ACHN (cell line): ENCODE measurements around the gene DENND6A.
A peak's percentile ranks its signal among the peaks of the same experiment; 100 is the strongest.
"Not testable (repeated sequence)": the region's sequence is repeated elsewhere in the genome, so short reads cannot be mapped to it uniquely, and the experiment has no call there.

Source experiments
- DNase-seq: peaks from one replicate; pipeline ENCODE4 v3.0.0-alpha.2; 2015
- in situ Hi-C: cut with HindIII; loops from 2 replicates; pipeline ENCODE4 v1.10.0; 2017; ENCODE audit warnings: low sequenced_read_pairs, low pct_ligation_motif_present, low pct_unique_long_range_greater_than_20kb

DENND6A gene

DNA sequence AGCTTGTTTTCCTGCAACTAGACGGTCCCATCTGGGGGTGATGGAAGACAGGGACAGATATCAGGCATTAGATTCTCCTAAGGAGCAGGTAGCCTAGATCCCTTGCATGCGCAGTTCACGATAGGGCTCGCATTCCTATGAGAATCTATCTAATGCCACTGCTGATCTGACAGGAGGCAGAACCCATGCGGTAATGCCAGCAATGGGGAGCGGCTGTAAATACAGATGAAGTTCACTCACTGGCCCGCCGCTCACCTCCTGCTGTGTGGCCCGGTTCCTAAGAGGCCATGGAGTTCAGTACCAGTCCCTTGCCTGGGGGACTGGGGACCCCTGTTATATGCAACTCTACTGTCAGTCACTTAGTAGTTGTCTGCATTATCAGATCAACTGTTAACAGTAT lies 7.9 kb upstream of the DENND6A start:
- in situ Hi-C loops, result no loop called here
- DNase-seq, result no peak

DNA sequence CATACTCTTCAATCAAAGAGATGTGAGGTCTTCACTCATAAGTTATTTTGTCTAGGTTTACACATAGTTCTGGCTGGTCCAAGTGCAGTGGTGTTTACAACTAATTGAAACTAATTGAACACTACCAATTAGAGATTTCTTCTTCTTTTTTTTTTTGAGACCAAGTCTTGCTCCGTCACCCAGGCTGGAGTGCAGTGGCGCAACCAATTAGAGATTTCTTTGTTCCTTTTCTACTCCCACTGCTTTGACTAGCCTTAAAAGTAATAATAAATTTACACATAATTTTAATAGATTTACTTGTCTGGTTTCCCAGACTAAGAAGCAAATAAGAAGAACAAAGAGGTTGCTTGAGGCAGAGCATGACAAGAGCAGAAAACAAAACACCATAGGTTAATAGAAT lies 6.7 kb upstream of the DENND6A start:
- in situ Hi-C loops, result no loop called here
- DNase-seq, result no peak

DNA sequence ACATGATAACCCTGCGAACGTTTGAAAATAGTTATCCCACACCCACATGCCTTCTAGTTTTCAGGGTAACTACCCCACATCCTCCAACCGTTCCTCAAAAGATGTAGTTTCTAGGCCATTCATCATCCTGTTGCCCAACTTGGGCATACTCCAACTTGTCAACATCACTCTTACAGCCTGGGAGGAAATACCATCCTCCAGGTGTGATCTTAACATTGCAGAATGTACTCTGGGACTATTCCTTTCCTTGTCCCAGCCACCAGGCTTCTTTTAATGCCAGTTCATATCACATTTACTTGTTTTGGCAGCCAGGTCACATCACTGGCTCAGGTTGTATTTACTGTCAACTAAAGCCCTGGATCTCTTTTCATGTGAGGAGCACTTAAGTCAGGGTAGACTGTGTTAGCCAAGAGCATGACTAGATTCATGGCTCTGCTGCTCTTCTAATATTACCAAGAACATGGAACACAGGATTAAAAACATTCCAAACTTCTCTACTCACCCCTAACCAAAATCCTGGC lies 4.0 kb upstream of the DENND6A start:
- in situ Hi-C loops, result no loop called here
- no peak for DNase-seq

DNA sequence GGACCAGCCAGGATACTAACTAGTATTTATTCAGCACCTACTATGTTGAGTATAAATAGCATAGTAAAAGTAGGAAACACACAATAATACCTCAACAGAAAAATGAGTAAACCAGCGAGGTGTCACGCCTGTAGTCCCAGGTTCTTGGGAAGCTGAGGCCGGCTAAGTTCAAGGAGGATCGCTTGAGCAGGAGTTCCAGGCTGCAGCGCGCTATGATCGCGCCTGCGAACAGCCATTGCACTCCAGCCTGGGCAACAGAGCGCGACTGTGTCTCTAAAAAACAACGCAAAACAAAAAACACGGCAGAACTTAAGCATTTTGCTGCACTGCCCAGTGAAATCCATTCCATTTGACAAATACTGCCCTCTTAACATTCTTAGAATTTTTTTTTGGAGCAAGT lies 1.3 kb upstream of the DENND6A start:
- DNase-seq, result no peak
- in situ Hi-C loops, result no loop called here

DNA sequence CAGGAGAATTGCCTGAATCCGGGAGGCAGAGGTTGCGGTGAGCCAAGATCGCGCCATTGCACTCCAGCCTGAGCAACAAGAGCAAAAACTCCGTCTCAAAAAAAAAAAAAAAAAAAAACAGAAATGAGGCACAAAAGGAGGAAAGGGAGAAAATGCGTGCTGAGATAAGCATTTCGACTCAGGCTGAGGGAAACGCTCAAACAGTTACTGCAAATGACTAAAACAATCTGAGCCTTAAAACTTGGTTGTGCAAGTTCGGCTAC lies 813 bp downstream of the DENND6A start:
- in situ Hi-C loops, DNase-seq: not testable (repeated sequence)

DNA sequence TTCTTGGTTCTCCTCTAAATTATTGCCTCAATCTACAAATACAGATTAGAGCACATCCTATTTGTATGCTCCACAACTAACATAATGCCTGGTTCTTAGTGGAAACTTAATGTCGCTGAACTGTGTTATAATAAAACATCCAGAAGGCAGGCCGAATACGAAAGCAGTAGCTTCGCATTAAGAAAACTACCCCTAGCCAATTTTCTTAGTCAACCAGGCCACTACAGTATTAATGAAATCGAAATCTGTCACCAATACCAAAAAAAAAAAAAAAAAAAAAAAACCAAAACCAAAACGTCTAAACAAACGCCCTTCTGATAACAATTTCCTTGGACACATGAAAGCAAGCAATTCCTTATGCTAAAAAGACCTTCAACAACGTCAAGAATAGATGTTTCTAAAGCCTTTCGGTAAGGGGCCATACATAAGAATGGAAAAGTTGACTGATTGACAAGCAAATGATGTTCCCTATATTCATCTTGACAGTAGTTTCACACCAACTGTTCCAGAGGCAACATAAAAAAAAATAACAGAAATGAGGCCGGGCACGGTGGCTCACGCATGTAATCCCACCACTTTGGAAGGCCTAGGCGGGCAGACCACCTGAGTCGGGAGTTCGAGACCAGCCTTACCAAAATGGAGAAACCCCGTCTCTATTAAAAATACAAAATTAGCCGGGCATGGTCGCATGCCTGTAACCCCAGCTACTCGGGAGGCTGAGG lies 1.3 kb downstream of the DENND6A start:
- DNase-seq, result no peak
- in situ Hi-C loops, result no loop called here

DNA sequence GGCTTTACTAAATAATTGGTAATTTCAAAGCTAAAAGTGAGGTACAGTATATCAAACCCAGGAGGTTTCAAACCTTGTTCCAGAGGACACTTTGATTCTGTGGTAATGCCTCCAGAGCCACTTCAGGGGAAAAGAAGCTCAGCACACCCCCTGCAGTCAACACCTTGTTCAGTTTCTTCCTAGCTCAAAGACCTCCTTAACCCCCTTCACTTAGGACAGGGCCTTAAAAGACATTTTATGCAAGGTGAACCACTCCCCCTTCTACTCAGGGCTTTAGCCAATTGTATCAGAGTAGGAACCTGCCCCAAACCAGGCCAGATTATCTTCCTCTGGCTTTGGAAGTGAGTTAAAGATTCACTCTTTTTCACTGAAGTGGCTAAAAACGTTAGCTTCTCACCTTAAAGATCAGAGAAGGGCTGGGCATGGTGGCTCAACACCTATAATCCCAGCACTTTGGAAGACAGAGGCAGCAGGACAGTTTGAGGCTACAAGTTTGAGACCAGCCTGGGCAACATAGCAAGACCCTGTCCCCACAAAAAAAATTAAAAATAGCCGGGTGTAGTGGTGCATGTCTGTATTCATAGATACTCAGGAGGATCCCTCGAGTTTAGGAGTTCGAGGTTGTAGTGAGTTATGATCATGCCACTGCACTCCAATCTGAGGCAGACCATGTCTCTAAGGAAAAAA lies 3.4 kb downstream of the DENND6A start:
- in situ Hi-C loops, result no loop called here
- DNase-seq, result no peak

DNA sequence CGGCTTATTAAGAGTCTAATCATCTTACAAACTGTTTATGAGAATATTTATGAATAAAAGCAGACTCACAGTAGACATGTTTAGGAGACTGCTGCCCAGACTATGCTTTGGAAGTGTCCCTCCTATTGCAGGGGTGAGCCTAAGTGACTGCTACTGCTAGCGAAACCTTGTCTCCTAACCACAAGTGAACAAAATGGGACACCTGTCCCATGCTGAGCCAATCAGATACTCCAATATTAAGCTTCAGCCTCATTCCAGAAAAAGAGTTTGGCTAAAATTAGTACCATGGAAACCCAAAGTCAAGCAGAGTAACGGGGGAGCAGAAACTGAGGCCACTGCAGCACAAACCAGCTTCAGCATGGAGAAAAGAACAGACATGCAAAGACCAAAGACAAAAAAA lies 4.6 kb downstream of the DENND6A start:
- in situ Hi-C loops, result no loop called here
- no peak for DNase-seq

DNA sequence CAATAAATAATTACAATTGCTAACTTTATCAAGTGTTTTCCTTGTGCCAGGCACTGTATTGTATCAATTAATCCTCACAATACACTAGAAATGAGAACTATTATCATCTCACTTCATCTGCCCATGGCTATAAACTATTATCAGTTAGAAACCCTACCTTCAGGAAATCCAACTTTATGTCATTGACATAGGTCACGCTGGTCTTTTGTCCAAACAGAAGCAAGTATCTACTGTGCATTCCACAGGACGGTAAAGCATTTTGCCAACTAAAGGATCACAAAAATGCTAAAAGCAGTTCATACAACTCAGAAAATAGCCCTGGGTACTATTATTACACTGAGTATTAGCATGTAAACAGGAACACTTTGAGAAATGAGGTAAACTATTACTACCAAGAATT lies 9.6 kb downstream of the DENND6A start:
- in situ Hi-C loops, result no loop called here

DNA sequence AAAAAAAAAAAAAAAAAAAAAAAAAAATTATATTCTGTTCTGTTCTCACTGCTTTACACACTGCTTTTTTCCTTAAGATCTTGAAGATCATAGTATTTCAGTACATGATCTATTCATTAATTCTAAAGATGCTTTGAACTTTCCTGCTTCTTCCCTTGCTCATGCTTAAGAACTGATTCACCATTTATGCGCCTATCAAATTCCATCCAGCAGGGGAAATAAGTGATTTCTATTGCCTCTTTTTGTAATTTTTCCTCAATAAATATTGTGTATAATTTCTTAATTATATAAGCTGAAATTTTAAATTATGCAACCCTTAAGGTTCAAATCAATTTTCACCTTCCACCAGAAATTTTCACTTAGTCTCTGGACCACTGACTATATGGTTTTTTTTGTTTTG lies 10.6 kb downstream of the DENND6A start:
- DNase-seq, result peak; percentile 12
- in situ Hi-C loops, result no loop called here

More for the DNA sequence above, 9.6 kb downstream of the DENND6A start:
- no peak for DNase-seq

DNA sequence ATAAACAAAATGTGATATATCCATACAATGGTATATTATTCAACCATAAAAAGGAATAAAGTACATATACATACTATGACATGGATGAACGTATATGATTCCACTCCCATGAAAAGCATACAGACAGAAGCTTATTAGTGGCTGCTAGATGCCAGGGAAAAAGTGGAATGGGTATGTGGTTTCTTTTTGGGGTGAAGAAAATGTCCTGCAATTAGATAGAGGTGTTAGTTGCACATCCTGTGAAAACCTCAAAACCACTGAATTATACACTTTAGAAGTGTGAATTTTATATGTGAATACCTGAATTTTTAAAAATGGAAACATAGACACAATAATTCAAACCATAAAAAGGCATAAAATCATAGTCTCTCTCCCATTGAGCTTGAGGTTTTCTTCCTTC lies 11.2 kb downstream of the DENND6A start:
- in situ Hi-C loops, result no loop called here
- no peak for DNase-seq

DNA sequence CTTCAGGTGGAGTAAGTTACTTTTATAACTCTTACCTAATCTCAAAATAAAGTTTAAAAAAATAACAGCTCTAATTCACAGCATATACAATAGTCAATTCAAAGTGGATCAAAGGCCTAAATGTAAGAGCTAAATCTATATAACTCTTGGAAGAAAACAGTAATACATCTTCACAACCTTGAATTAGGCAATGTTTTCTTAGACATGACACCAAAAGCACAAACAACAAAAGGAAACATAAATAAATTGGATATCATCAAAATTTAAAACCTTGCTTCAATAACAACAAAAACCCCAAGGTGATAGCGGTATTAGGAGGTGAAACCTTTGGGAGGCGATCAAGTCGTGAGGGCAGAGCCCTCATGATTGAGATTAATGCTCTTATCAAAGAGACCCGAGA lies 12.8 kb downstream of the DENND6A start:
- in situ Hi-C loops, result no loop called here

DNA sequence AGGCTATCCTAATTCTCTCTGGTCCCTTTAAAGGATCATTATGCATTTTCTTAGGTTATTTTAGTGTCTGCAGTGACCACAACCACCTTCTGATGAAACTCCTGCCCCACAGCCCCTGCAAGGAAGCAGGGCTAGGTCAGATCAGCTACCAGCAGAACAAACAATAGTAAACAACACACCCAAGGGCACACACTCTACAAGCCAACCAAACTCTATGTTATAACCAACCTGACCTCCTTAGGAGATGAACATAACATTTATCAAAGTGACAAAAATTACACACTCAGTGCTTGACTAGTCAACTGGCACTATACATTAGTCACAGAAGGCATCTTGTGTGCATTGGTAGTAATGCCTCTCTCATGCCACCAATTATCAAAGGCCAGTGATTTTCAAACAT lies 17.3 kb downstream of the DENND6A start:
- peak; percentile 37 for DNase-seq
- in situ Hi-C loops, result no loop called here

More for the DNA sequence above, 12.8 kb downstream of the DENND6A start:
- no peak for DNase-seq

DNA sequence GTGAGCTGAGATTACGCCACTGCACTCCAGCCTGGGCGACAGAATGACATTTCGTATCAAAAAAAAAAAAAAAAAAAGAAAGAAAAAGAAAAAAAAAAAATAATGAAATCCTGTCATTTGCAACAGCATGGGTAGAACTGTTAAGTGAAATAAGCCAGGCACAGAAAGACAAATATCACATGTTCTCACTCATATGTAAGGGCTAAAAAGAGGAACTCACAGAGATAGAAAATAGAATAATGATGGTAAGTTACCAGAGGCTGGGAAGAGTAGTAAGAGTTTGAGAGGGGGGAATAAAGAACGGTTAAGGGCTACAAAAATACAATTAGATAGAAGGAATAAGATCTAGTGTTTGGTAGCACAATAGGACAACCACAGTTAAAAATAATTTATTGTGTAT lies 19.7 kb downstream of the DENND6A start:
- no peak for DNase-seq

DNA sequence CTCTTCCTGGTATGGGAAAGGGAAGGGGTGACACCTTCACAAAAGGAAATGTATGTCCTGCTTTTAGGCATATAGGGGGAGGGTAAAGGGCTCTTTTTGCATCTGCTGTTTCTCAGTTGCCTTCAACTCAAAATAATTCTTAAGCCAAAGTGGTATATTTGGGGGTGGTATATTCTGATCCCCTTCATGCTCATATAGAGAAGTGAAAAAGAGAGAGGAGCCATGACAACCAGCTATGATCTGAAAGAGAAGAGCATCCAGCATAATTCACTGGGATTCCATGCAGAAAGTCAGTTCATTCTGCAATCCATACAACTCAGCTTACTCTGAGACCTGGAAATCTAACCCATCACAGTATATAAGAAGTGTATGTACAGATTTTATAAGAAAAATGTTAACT lies 22.3 kb downstream of the DENND6A start:
- no peak for DNase-seq
- in situ Hi-C loops, result no loop called here

More for the DNA sequence above, 19.7 kb downstream of the DENND6A start:
- in situ Hi-C loops, result no loop called here

DNA sequence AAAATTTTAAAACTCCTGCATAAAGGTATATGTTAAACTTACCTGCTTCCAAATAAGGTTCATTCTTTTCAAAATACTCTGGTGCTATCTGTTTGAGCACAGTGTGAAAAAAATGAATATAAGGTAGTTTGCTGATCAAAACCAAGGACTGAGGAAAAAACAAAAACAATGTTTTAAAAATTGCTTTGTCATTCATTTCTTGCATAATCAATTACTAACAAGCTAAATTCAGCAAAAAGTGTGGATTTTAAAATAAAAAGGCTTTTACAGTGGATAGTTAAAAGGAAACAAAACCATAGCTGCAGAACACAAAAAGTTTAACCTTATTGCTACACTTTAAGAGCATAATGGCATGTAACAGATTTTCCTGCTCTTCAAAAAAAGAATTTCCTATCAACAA lies 31.5 kb downstream of the DENND6A start:
- in situ Hi-C loops, result no loop called here
- no peak for DNase-seq

DNA sequence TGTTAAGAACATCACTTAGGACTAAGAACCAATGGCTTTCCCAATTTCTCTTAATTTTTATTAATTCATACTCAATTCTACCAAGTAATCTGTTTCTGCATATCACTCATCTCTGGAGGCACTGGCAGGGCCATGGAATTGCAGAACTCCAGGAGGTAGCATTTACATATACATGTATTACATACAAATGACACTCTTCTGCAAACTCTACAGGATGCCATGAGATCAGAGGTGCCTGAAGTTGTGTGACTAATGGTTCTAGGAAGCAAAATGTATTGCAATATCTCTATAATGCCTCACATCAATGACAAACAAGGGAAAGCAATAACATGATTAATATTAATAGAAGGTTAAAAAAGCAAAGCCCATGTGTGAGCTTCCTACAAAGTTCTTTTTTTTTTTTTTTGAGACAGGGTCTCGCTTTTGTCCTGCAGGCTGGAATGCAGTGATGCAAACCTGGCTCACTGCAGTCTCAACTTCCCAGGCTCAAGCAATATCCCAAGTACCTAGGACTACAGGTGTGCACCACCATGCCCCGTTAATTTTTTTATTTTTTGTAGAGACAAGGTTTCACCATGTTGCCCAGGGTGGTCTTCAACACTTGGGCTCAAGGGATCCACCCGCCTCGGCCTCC lies 33.0 kb downstream of the DENND6A start:
- no peak for DNase-seq
- in situ Hi-C loops, result no loop called here

DNA sequence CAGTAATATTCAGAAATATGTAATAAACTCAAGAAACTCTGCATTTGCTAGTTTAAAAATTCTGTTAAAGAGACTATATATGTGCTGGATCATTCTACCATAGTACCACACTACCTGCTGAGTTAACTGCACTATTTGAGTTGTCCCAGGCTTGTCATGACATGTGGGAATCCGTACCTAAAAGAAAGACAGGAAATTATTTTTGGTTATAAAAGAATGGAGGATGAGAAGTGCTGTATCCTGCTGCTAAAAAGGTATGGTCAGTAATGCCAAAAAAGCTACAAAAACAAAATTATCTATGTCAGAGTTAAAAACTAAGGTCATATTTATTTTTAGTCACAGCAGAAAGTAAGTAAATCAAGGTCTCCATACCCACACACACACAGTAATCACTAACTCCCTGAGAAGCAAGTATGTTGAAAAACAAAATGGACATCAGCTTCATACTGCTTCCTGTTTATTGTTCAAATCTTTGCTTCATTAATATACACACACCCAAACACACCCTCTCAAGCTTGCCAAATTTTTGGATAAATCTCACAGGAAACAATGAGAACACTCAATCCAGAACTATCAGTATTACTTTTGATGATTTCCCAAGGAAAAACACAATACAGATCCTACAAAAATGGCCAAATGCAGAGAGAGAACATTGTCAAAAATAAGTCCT lies 33.7 kb downstream of the DENND6A start:
- in situ Hi-C loops, result no loop called here
- DNase-seq, result no peak

DNA sequence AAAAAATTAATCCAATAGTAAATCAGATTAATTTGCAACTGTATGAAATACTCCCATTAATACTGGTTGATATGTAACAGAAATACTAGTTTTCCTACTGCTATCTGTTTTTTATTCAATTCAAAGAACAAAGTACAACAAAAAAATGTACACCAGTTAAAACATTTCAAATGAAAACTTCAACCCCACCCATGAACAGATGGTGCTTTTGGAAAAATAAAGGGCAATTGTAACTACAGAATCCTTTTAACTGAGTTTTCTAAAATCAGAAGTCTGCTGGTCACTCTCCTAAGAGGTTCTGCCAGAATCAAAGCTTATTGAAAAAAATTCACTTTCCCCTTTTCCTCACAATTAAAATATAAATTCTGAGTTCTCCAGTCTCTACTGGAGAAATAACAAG lies 34.3 kb downstream of the DENND6A start:
- DNase-seq, result no peak
- in situ Hi-C loops, result no loop called here
